HG02970 (cell line): ENCODE data around the gene DDX39B.
"Not testable (repeated sequence)": the region's sequence is repeated elsewhere in the genome, so short reads cannot be mapped to it uniquely, and the experiment has no call there.

ENCODE experiments used
- ATAC-seq: cut with Tn5 transposase; IDR thresholded peaks from one replicate; pipeline ENCODE4 v1.9.1; 2021; ENCODE audit warnings: mild to moderate bottlenecking, moderate library complexity, moderate number of reproducible peaks; ENCODE audit not compliant: unreplicated experiment, low FRiP score

The DDX39B gene

DNA sequence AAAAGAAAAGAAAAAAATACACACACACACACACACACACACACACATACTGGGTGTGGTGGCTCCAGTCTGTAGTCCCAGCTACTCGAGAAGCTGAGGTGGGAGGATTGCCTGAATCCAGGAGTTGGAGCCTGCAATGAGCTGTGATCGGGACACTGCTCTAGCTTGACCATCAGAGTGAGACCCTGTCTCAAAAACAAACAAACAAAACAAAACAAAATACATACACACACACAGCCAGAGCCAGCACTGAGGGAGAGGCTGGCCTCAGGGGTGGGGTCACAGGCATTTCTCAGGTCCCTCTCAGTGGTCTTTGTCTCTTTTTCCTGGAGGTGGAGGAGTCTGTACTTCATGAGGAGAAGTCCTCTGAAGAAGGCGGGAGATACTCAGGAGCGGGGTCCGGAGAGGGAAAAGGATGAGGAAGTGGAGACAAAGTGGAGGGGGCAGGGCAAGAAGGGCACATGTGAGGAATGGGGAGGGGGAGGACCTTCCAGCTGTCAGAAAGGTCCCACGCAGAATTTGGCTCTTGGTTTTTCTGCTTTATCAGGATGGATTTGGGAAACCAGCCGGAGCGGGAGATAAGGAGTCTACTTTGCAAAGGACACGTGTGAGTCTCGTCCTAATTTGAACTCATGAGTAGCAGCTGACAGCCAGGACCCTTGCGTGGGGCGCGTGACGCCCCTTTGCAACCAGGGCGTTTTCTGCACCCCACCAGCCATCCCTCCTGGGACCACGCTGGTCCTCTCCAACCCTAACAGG is 51.5 kb downstream of the DDX39B start:
- no peak for ATAC-seq

DNA sequence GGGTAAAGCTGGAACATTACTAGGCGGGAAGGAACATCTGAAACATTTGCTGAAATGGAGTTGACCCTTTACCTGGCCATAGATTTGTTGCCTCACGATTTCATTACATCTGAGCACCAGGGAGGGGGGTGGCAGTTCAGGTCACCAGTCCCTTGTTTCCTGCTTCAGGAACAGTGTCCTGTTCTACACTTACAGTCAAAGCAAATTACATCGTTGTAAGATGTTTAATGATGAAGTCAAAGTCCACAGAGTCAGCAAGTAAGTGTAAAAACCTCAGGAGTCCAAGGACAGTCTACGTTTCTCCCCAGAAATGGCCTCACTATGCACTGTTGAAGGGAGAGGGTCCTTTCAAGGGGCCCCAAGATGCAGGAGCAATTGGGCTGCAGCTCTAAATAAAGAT is 52.7 kb downstream of the DDX39B start:
- no peak for ATAC-seq

DNA sequence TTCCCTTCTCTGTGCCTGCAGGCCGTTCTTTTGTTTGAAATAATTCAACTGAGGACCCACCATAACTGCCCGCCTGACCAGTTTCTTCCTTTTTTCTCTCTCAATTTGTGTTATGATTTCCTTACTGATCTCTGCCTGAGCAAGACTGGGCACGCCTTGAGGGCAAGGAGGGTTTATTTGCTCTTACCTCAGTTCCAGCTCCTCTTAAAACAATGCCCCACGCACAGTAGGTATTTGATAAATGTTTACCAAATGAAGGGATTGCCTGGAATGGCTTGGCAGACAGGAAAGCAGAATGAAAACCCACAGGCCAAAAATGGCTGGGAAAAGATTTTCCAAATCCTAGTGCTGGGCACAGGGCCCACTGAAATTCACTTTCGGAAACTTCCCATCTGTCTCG is 54.1 kb downstream of the DDX39B start:
- not testable (repeated sequence) for ATAC-seq

DNA sequence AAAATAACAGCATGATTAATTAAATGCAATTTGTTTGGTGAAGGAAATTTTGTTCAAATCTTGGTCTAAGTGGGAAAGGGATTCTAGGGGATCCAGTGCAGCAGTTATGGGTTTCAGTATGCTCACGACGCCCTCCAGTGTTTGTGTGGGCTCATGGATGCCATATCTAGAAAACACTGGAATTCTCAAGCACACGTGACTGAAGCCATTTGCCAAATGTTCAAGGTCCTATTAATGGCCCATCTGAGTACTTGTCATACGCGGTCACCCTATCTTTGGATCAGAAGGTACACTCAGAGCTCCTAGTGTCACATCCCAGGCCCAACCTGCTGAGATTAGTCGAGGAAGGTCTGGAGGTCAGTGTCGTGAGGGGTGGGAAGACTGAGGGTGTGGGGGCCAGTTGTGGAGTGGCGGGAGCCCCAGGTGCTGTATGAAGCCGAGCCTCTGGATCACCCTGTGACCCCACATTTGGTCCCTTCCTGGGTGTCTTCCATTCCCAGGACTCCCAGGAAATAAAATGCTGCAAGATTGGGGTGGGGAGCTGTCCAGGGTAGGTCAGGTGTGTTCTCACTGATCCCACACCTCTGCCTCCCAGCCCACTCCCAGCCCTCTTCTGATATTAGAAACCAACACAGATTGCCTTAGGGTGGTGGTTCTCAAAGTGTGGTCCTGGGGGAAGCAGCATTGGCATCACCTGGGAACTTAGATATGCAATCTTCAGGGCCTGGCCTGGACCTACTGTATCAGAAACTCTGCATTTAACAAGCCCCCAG is 55.6 kb downstream of the DDX39B start:
- not testable (repeated sequence) for ATAC-seq

DNA sequence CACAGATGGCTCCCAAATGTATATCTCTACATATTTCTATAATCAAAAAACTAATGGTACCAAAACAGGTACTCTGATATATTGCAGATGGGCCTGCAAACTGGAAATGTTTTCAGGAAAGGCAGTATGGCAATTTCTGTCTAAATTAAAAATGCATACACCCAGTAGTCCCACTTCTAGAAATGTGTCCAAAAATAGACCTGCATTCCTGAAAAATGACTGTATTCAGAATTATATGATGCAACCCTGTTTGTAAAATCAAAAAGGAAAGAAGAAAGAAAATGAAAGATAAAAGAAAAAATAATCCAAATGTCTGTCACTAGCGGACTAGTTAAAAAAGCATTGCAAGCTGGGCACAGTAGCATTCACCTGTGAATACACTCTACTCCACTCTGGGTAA is 56.7 kb downstream of the DDX39B start:
- ATAC-seq = no peak

GRCh38 chr6:31483392-31483791 is 58.4 kb downstream of the DDX39B start:
- ATAC-seq = no peak

- ATAC-seq = no peak
Observed at GRCh38 chr6:31480574-31480973, 61.2 kb downstream of the DDX39B start.
